Head of caudate nucleus (tissue), 42 donors: Measurements from ENCODE around the gene VSIG10L.

Experiments
- DNase-seq, 42 donors: peaks; one replicate each; pipeline versions ENCODE4 v3.0.0 to v3.0.0-alpha.2; 2020 to 2021; ENCODE audit warnings: mixed read lengths in 7 of 42
- intact Hi-C: fragments of 100-400 bp; cut with DNase I; formaldehyde crosslinking; loops from one replicate; pipeline ENCODE4 v1.15.0; 2022

VSIG10L gene

GRCh38 chr19:51366389-51367254 is 24.7 kb upstream of the VSIG10L start:
- DNase-seq, result peak; percentile 94 to 100 (median 99)
- intact Hi-C loops, result no loop called here

- intact Hi-C loops, result no loop called here
- DNase-seq, result peak in 1 of 42 donors; percentile 23
Observed at GRCh38 chr19:51365965-51366388, 24.0 kb upstream of the VSIG10L start, which contains the start of gene ETFB. ETFB (minus strand) TSS chr19:51366388; CDS start chr19:51366326, 62 bp downstream.

- intact Hi-C loops, result no loop called here
- peak in 23 of 42 donors; percentile 7 to 55 (median 20) for DNase-seq
Observed at GRCh38 chr19:51365211-51365964, 23.4 kb upstream of the VSIG10L start.

GRCh38 chr19:51364200-51365106 is 22.5 kb upstream of the VSIG10L start:
- DNase-seq, result peak in 18 of 42 donors; percentile 17 to 58 (median 41)
- intact Hi-C loops, result no loop called here

- intact Hi-C loops, result no loop called here
- DNase-seq, result no peak
Observed at GRCh38 chr19:51361239-51361638, 19.3 kb upstream of the VSIG10L start.

GRCh38 chr19:51359294-51359693 is 17.4 kb upstream of the VSIG10L start:
- intact Hi-C loops, result no loop called here
- DNase-seq, result no peak

GRCh38 chr19:51357952-51358351 is 16.0 kb upstream of the VSIG10L start:
- no peak for DNase-seq
- intact Hi-C loops, result no loop called here

GRCh38 chr19:51356159-51356801 is 14.3 kb upstream of the VSIG10L start:
- DNase-seq, result no peak
- intact Hi-C loops, result no loop called here

GRCh38 chr19:51354742-51355148 is 12.8 kb upstream of the VSIG10L start:
- intact Hi-C loops, result no loop called here
- peak in 38 of 42 donors; percentile 34 to 83 (median 63) for DNase-seq

- peak in 1 of 42 donors; percentile 17 for DNase-seq
- intact Hi-C loops, result no loop called here
Observed at GRCh38 chr19:51354103-51354741, 12.3 kb upstream of the VSIG10L start.

GRCh38 chr19:51352783-51353360 is 10.9 kb upstream of the VSIG10L start:
- intact Hi-C loops, result no loop called here
- no peak for DNase-seq

GRCh38 chr19:51351266-51351990 is 9.5 kb upstream of the VSIG10L start:
- no peak for DNase-seq
- intact Hi-C loops, result no loop called here

GRCh38 chr19:51347209-51347928 is 5.4 kb upstream of the VSIG10L start:
- intact Hi-C loops, result no loop called here

GRCh38 chr19:51346742-51347141 is 4.8 kb upstream of the VSIG10L start:
- intact Hi-C loops, result no loop called here

More at GRCh38 chr19:51347209-51347928, 5.4 kb upstream of the VSIG10L start:
- no peak for DNase-seq

GRCh38 chr19:51345076-51345620 is 3.2 kb upstream of the VSIG10L start:
- intact Hi-C loops, result no loop called here
- peak in 1 of 42 donors; percentile 17 for DNase-seq

More at GRCh38 chr19:51346742-51347141, 4.8 kb upstream of the VSIG10L start:
- no peak for DNase-seq
